CD4-positive, alpha-beta T cell treated with Interleukin-21 for 1 hour (primary cell): ENCODE results near the gene PHF19.

Experiments used
- DNase-seq: peaks from one replicate; pipeline ENCODE4 v3.0.0-alpha.2; 2020

The PHF19 gene

DNA sequence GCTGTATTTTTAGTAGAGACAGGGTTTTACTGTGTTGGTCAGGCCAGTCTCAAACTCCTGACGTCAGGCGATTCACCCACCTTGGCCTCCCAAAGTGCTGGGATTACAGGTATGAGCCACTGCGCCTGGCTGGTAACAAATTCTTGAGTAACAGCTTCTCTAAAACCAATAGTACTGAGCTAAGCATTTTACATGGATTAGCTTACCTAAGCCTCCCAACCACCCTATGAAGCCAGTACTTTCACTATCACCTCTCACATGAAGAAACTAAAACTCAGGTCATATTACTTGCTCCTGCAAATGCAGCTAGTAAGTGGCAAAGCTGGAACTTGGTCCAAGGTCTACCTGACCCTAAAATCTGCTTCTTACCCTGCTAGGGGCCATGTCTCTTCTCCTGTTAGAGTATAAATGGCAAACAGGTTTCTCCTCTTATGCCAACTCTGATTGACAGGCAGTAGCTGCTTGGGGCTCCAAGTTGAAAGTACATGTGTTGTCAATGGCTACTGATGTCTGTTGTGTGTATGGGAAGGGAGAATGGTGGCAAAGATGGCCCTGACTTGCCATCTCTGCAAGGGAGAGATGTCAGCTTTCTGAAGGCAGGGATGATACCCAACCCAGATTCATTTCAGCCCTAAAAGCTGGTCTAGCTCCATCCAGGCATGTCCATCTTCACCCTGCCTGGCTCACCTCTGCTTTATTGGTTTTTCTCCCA lies 4.0 kb downstream of the PHF19 start:
- no peak for DNase-seq

DNA sequence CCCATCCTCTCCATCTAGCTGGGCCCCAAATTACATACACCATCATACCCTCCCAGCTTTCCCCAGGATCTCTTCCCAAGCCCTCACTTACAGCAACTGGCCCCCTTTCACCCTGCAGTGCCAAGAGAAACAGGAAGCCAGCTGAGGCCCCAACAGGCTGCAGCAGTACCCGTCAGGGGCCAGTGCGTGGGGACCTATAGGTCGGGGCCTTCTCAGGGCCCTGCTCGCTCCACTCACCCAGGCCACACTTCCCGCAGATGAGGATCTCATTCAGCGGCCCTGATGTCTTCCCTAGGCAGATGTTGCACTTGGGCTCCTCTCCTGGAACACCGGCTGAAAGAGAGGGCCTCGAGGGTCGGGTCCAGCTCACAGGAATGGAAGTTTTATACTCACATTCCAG lies 6.8 kb downstream of the PHF19 start:
- no peak for DNase-seq

DNA sequence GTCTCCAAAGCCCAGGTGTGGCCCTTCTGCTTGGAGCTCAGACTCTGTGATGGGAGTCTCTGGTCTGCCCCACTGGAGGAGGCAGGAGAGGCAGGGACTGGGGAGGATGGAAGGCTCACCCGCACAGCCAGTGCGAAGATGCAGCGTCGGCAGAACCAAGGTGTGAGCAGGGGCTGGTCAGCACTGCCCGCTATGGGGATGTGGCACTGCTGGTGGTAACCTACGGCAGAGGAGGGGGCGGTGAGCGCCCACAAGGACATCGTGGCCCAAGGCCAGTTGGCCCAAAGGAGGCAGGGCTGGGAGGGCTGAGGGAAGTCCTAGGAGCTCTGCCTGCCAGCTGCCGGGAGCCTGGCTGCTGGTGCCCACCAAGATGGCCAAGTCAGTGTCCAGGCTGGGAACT lies 7.3 kb downstream of the PHF19 start:
- no peak for DNase-seq

DNA sequence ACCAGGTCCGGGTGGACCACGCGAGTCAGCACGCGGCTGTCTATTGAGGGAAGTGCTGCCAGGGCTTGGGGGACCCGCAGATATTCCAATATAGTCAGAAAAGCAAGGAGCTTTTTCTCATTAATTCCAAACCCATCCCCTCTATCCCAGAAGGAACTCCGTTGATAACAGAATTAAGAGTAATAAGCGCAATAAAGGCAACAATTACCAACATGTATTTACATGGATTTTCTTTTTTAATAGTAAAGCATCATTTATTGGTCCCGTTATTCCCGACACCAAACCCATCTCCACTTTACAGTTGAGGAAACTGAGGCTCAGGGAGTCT lies 7.7 kb downstream of the PHF19 start:
- DNase-seq, result no peak

DNA sequence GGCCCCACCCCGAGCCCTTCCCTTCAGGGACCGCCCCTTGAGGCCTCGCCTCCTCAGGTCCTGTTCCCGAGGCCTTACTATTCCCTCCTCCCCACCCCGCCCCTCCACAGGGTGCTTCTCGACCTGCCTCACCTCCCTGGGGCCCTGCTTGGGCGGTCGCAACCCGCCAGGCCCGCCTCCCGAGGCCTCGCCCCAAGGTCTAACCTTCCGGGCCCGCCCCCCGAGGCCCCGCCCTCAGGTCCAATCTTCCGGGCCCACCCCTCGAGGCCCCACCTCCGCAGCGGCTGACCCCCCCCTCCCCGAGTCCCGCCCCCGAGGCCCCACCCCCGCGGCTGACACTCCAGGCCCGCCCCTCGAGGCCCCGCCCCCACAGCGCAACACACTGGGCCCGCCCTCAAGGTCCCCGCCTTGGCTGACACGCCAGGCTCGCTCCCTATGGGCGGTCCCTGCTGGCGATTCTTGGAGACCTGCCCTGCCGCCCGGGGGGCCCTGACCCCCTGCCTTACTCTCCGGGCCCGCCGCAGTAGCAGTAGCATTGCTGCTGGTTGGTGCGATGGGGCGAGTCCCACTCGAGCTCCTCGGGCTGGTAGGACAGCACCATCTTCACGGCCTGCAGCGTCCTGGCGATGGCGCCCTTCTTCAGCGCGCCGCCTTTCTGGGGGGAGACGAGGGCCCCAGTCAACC lies 8.2 kb downstream of the PHF19 start:
- peak; percentile 97 for DNase-seq

DNA sequence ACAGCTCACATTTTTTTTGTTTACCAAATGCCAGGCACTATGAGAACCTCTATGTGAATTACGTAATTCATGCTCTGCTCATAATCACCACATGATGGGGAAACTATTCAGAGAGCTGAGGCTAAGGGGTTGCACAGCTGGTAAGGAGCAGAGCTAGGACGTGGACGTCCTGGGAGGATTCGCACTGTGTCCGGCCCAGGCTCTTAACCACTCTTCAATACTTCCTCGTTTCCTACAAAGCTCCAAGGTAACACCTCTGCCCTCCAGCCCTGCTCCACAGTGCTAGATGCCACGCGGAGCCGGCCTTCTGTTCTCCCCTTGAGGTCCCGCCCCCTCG lies 8.7 kb downstream of the PHF19 start:
- no peak for DNase-seq

DNA sequence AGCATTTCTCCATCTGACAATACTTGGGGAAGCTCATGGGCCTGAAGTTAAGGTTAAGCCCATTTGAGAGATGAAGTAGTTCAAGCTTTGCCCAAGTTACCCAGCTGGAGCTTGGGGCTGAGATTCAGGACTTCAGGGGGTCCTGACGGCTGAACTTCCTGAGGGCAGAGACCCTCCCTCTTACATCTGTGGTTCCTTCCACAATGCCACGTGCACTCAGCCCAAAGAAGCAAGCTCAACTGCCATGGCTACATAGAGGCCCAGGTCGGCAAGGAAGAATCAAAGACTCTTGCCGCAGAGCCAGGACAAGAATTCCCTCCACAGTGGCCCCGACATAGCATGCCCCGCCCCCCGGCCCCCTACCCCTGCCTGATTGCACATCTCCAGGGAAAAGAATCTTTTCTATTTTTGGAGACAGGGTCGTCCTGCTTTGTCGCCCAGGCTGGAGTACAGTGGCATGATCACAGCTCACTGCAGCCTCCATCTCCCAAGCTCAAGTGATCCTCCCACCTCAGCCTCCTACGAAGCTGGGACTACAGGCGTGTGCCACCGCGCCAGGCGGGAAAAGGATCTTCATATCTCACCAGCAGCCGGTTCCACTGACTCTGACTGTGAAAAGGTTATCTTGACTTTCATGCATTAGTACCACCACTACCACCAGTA lies 9.2 kb downstream of the PHF19 start:
- DNase-seq, result no peak

DNA sequence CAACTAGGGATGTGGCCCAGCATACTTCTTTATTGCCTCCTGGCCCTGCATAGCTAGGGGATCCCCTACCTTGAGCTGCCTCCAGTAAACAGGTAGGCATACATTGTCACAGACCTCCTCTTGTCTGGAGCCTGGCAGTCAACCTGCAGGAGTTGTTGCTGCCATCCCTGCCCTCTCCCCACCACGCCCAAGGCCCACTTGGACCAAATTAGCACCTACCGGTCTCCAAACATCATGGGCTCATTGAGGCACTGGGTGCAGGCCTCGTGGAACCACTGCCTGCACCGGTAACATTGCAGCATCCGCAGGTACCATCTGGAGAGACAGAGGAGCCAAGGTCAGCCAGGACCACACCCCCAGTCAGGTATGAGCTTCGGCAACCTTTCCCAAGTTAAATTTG lies 10.3 kb downstream of the PHF19 start:
- no peak for DNase-seq

DNA sequence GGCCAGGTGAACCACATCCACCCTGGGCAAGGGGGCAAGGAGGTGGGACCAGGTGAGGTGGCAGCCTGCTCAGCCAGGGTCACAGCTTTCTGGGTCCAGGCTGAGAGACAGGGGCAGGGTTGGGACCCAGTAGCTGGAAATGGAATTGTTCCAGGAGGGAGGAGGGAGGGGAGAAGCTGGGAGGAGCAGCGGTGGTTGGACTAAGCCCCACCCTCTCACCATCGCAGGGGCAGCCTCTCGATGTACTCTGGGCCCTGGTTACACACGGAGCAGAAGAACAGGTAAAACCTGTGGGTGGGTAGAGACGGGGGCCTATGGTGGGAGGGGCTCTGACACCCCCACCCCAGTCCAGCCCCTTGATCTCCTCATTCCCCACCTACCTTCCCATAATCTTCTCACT lies 11.2 kb downstream of the PHF19 start:
- no peak for DNase-seq

DNA sequence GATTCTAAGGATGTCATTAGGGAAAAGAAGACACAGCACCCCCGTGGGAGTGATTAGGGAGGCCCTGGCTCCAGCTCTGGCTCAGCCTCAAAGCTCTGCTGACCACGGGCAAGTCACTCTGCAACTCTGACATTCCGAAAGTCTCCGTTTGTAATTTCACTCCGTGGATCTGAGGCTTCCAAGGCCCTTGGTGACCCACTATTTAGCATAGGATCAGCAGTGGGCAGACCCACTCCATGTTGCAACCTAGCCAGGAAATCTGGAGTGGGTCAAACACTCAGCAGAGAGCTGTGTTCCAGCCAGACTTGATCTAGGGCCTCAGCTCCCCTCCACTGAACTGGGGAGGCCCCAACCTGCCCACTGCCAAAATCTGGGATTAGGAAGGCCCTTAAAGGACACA lies 11.8 kb downstream of the PHF19 start:
- DNase-seq, result no peak

DNA sequence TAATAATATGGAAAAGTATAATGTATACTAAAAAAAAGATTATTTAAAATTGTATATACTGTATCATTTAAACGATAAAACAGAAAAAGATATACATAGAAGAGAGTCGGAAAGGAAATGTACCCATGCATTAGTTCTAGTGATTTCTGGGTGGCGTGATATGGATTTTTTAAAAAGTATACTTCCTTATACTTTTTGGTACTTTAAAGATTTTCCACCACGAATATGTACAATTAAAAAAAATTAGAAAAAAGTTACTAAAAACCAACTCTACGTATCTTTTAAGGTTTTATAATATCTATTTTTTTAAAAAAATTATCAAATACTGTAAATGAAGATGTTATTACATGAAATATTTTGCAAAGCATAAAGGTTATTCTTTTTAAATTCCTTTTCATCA lies 12.3 kb downstream of the PHF19 start:
- no peak for DNase-seq

DNA sequence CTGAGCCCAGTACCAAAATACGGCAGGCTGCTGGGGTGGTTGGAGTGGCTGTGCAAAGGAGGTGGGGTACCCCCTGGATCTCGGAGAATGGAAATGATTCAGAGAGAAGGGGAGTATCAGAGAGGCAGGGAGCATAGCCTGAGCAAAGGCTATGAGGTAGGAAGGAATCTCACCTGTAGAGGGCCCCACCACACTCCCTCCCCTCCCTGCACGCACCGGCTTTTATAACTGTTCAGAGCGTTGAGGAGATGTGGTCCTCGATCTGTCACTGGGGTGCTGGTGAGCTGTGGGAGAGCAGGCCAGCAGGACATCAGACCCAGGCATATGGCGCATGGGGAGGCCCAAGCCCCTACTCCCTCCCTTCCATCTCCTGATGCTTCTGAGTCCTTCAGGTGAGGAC lies 13.2 kb downstream of the PHF19 start:
- no peak for DNase-seq

DNA sequence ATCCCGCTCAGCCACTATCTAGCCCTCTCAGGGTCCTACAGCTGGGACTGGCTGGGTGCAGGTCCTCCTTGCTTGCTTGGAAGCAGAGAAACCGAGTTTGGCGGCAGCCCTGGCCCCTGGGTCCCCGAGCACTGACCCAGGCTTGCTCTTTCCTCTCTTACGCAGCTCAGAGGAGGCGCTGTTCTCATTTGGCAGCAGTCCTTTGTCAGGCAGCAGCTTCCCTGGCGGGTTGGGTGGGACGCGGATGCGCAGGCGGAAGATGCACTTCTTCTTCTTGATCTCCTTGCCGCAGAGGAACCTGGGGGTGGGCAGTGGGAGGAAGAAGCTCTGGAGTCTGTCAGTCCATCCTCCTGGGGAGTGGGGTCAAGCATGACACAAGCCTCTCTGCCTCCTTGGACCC lies 14.5 kb downstream of the PHF19 start:
- no peak for DNase-seq

DNA sequence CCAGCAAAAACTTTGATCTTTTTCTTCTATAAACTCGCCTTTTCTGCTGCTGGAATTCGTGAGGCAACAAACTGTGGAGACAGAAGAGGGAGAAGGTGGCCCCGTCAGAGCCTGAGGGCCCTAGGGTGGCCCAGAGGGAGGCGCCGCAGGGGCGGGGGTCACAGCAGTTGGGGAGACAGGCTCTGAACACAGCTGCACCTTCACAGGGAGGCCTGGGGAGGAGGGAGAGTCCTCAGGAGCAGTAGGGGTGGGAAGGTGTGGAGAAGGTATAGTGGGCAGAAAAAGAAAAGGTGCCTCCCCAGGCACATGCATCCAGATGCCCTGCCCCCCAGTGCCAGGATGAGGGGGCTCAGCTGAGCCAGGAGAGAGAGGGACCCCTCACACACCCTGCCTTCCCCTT lies 15.1 kb downstream of the PHF19 start:
- DNase-seq, result no peak

DNA sequence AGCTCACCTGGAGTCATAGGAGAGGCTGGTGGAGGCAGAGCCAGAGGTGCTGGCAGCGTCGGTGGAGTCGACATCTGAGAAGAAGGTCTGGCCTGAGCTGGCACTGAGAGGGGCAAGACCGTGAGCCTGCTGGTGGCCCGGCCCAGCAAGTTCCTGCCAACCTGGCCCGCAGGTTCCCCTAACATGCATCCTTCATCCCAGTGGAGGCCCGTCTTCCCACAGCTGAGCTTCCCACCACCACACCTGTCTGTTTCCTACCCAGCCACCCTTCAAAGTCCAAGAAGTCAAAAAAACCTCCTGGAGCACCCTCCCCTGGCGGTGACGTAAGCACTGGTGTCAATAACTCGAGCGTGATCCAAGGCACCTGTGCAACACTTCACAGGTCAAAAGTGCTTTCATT lies 16.9 kb downstream of the PHF19 start:
- no peak for DNase-seq

DNA sequence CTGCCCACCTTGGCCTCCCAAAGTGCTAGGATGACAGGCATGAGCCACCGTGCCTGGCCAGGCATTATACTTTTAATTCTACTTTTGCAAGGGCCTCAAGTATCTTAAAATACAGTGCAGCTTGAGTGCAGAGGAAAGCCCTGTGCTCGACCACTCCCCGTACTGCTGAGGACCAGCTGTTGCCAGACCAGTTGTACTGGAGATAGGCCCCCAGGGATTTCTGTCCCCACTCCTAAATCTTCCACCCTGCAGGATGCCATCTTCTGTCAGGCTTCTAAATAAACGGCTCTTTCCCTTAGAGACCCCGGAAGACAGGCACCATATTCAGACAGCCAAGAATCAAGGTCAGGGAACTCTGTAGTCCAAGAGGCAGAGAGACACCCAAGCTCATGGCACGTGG lies 17.6 kb downstream of the PHF19 start:
- no peak for DNase-seq

DNA sequence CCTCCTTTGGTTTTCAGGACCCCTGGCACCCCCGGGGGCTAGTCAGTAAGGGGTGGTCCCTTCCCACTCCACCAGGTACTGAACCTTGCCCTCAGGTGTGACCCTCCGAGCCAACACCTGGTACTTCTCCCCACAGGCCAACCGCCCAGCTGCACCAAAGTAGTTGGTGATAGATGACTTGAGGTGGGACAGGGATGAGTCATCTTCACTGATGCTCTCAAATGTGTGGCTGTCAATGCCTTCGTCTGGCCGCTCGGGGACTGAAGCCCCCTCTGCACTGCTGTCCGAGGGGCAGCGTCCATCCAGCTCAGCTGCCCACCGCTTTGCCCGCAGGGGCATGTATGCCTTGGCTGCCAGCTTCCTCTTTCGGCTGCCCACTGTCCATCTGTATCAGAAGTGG lies 19.1 kb downstream of the PHF19 start:
- no peak for DNase-seq

DNA sequence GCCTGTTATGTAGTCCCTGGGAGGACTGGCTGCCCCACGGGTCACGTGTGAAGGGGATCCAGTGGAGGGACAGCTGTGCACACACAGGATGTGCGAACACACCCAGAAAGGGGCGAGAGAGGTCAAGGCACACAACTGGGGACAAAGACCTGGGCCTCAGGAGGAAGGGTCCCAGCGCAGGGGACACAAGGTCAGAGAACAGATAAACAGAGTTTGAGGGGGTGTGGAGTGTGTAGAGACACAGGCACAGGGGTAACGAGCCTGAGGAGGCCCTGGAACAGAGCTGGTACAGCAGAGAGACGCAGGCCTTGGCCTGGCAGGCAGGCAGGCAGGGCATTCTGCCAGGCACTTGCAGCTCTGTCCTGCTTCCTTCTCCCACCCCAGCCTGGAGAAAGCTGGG lies 19.5 kb downstream of the PHF19 start:
- no peak for DNase-seq

DNA sequence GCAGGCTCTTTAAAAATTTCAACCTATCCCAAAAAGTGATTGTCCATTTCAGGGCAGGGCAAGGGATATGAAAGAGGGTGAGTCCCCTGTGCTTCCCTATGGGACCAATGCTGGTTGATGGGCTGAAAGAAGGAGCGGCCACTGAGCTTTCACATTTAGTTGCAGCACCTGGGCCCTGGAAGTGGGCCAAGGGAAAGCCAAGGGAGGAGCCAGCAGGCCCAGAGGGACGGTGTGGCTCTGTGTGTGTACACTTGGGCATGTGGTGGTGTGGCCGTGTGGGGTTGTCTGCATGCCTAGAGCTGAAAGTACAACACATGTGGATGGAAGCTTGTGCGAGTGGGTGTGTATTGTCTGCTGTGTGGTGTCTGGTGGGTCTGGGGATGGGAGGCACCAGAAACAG lies 20.3 kb downstream of the PHF19 start:
- DNase-seq, result no peak

DNA sequence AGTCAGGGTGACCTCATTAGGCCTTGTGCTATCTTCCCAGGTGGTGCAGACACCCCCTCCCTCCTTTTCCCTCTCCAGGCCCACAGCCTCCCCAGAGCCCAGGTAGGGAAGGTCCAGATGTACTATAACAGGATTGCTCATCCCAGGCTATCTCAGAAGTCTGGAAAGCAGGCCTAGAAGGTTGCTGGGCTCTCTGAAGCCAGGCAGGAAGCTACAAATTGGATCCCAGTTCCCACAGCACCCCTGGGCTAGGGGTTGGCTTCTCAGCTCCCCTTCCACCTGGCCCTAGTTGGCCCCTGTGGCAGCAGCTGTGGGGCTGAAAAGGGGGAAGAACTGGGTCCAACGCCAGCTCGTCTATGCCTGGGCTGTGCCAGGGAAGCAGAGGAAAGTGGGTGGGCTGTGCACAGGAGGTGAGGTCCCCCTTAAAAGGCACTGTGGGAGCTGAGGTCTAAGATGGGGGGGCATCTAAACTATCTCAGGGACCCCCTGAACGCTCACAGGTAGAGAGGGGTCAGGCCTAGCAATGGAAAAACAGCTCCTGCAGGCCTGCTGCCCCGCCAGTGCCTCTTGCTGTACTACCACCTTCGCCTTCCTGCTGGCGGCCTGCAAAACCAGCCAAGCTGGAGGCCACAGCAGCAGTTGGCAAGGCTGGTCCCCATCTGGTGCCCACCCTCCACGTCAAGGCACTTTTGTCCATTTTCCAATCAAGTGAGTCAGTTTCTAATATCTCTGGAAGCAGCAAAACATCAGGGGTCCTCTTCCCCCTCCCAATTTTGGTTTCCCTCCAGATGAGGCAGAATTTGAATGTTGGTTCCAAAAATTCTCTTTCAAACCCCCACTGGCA lies 20.9 kb downstream of the PHF19 start:
- no peak for DNase-seq

DNA sequence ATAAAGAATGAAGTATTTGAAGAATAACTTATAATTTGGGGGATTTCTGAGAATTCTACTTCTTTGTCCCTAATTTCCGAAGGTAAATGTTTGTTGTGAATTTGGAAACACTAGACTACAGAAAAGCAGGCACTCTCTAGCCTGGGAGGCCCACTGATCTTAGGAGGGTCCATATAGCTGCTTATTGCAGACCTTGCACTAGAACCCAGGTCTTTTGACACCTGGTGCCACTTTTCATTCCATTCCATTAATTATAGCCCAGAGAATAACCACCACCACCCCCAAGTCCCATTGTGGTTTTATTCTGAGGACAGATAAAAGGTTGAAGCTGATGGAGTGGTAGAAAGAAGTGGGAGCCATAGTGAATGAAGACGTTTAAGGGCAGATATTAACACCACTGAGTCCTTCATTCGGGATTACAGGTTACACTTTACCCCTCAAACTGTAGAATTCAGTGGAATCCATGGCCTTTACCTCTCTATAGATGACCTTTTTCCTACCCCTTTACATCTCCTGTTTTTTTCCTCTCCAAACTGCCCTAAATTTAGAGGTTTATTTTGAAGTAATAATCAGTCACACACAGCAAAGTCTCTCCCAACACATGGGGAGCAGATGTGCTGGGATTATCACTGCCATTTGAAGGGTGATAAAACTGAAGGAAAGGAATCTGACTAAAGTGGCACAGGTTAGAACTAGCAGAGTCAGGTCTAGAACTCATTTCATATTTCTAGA lies 22.2 kb downstream of the PHF19 start:
- no peak for DNase-seq

DNA sequence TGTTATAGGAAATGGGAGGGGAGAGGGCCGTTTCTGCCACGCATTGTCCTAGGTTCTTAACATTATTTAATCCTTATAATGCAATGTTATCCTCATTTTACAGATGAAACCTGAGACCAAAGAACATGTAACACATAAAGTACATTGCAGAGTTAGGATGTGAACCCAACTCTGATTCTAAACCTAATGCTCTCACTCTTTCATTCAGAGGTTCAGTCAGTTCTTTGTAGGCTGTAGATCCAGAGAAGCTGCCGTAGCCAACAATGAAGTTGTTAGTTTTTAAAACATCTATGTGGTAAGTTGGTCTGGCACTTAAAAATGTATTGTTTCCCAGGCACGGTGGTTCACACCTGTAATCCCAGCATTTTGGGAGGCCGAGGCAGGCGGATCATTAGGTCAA lies 23.8 kb downstream of the PHF19 start:
- DNase-seq, result no peak
